DMS 273 treated with DMSO at 0.1 percent for 48 hours (cell line): ENCODE results near the gene COL15A1.
"Not testable (repeated sequence)": the region's sequence is repeated elsewhere in the genome, so short reads cannot be mapped to it uniquely, and the experiment has no call there.

Experiments
- DNase-seq: peaks from one replicate; lab custom pipeline; 2025; lab: John Stamatoyannopoulos, UW

COL15A1 gene

GRCh38 chr9:99079542-99079941, 135.8 kb downstream of the COL15A1 start:
- DNase-seq: no peak

DNA sequence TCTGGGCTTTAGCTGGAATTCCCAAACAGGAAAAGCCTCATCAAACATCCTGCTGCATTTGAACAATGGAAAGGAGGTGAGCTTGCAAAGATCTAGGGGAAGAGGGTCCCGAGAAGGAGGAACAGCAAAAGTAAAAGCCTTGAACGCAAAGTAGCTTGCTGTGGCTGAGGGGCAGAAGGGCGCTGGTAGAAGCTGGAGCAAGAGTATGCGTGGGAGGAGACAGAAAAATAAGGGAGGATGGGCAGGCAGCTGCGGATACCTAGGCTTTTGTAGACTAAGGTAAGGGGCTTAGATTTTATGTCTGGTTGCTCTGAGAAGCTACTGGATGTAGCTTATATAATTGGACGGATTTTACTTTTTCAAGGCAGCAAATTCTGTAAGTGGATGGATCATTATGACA, 139.3 kb downstream of the COL15A1 start:
- DNase-seq: no peak

GRCh38 chr9:99085949-99086948, 142.5 kb downstream of the COL15A1 start:
- DNase-seq: no peak

DNA sequence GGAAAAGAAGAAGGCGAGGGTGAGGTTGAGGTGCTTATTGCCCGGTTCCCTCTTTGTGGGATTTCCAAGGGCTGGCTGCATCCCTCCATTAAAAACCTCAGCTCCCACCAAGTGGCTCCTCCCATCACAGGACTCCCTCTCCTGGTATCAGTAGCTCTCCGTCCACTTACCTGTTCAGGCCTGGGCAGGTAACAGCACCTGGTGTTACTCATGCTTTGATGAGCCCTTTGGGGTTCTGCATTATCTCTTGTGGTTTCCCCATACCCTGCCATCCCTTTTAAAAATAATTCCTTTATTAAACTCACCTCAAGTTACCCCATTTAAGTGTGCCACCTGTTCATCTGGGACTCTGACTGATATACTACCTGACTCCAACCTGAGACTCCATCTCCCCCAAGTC, 143.8 kb downstream of the COL15A1 start:
- DNase-seq: no peak

DNA sequence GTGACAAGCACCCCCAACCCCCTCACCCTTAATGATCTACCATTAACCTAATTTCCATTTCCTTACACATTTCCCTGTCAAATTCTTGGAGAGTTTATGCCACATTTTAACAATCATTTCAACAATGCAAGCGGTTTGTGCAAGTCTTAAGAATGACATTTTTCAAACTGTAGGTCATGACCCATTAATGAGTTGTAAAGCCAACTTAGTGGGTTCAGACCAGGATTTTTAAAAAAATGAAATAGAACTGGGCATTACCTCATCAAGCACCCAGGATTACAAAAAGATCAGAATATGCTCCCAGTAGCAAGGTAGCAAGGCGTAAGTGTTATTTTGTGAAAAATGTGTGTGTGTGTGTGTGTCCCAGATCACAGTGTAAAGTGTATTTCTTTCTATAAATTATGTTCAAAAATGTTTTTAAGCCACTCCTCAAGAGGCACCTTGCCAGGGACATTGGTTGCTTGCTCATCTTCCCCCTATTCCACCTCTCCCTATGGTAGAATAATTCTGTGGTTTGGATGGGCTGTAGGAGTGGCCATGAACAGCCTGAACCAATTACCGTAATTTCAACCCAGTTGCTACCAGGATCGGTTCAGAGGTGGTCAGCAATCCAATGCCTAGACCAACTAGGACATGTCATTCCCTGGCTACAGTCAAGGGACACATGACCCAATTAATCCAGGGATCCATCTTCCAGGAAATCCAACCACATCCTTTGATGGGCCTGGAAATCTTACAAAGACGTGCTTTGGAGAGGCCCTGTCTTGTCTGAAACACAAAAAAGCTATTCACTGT, 146.8 kb downstream of the COL15A1 start:
- DNase-seq: no peak

DNA sequence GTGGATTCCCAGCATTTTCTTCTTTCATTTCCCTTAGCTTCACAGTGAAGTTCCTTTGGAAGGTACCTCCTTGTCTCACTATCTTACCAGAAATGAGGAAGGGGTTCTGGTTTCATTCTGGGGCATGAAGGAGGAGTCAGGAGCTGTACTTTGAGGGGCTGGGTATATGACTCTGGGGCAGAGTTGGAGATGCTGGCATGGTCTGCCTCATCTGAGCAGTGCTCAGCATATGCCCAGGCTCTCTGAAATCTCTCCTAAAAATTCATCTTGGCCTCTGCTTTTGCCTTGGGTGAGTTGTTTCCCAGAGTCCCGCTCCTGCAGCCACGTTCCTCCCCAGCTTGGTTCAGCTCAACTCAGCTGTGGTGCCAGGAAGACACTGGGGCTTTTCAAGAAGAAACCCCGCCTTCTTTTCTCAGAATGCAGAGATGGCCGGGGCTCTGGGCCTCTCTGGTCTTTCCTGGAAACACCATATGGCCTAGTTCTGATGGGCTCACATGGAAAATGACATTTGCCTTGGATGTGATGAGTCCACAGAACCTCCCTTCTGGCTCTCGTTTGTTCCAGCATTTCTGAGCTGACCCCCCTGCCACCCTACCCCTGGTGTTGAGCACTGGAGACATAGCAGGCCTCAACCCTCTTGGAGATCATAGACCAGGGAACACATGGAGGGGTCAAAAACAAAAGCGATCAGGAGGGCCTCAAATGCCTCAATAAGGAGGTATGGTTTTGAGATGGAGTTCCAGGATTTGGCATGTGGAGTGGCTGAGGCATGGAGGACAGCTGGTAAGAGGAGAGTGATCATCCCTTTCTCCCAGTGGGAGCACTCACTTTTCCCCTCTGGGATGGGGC, 149.2 kb downstream of the COL15A1 start:
- no peak for DNase-seq

- no peak for DNase-seq
Measured at GRCh38 chr9:99093492-99093791, 149.7 kb downstream of the COL15A1 start.

- no peak for DNase-seq
Measured at GRCh38 chr9:99095565-99095964, 151.9 kb downstream of the COL15A1 start.

- DNase-seq: no peak
Measured at GRCh38 chr9:99096409-99096808, 152.7 kb downstream of the COL15A1 start.

DNA sequence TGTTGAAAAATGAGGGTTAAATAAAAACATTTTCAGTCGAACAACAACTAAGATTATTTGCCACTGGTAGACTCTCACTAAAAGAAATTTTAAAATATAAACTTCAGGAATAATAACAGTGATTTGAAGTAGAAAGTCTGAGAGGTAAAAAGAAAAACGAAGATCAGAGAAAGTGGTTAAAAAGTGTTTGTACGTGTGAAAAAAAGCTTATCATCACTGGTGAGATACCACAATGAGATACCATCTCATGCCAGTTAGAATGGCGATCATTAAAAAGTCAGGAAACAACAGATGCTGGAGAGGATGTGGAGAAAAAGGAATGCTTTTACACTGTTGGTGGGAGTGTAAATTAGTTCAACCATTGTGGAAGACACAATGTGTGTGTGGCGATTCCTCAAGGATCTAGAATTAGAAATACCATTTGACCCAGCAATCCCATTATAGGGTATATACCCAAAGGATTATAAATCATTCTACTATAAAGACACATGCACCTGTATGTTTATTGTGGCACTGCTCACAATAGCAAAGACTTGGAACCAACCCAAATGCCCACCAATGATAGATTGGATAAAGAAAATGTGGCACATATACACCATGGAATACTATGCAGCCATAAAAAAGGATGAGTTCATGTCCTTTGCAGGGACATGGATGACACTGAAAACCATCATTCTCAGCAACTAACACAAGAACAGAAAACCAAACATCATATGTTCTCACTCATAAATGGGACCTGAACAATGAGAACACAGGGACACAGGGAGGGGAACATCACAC, 156.3 kb downstream of the COL15A1 start:
- not testable (repeated sequence) for DNase-seq

- no peak for DNase-seq
Measured at GRCh38 chr9:99101271-99101670, 157.6 kb downstream of the COL15A1 start.

- no peak for DNase-seq
Measured at GRCh38 chr9:99101812-99102211, 158.1 kb downstream of the COL15A1 start.

DNA sequence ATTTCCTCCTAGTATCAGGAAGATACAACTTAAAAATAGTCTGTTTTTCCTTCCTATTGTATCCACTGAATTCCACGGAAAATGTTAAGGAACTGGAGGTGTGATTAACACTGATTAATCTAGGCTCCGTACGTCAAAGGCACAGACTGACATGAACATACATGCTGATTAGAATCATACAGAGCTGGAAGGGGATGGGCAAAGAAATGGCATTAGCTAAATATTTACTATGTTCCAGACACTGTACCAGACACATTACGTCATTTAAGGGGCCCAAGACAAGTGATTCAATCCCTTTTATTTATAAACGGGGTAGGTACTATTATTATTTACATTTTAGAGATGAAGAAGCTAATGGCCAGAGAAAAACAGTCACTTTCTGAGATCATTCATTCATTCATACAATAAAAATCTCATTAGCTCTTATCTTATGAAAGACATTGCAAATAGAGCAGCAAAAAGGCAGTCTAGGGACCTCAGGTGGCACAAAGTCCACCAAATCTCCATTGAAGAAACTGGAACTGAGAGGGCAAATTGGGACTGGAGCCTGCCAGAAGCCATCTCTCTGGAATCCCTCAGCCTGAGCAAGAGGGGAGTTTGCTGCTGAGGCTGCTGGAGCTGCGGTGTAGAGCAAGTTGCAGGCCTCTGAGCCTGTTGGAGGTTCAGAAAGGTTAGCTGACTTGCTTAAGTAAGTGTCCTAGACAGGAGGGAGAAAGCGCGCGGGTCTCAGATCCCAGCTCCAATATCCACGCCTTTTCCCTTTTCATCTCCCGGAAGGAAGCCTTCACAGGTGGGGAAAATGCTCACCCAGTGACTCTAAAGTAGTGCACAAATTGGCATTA, 159.6 kb downstream of the COL15A1 start:
- no peak for DNase-seq

DNA sequence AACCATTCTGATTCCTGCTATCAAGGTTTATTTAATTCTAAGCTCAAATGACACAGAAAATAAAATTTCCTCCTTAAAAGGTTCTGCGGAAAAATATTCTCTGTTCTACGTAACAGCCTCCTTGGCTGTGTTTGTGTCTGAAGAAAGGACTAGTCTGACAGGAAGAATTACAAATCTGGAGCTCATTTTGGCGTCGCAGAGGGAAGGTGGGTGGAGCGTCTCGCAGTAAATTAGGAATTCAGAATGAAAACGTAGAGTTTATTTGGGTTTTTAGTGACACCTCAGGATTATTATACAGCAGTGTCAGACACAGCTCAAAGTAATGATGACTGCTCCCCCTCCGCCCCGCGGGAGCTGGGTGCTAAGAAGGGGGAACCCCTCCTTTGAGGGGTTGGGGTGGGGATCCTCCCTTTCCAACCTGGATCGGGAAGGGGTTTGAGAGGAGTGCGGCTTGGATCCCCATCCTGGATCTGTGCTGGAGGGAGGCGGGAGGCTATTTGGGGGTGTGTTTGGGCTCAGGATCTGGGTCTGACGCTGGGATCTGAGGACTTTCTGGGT, 160.3 kb downstream of the COL15A1 start:
- no peak for DNase-seq

DNA sequence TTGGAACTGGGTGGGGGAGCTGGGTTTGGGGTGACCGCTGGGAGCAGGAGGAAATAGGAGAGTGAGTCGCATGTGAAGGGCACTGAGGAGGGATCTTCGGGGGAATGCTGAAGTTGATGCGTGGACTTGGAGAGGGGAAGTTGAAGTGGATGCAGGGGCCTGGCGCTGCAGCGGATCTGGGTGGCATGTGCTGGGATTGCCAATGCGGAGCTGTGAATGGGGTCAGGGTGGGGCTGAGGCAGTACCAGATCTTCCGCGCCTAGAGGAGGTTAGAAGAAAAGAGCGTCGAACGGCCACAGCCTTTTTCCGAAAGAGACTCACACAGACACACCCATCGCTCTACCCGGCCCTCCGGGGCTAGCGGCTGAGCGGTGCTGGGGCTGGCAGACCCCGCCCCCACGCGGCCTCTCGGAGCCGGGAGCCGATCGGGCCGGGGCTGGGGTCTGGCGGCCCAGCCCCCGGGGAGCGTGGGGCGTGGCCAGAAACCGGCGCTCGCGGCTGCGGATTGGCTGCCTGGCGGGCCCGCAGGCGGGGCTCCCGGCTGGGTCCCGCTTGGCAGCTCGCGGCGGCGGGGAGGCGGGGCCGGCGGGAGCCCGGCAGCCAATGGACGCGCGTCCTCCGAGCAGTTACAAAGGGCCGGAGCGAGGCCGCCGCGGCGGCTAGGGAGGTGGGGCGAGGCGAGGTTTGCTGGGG, 160.9 kb downstream of the COL15A1 start, which contains the start of gene TGFBR1:
Gene TGFBR1 (plus strand): TSS at position 655 of the 693 bp plus-strand sequence. CDS start 93 bp downstream, outside the sequence.
- DNase-seq: peak; percentile 64

GRCh38 chr9:99105152-99106043, 161.7 kb downstream of the COL15A1 start:
- no peak for DNase-seq

- DNase-seq: no peak
Measured at GRCh38 chr9:99106044-99106375, 162.3 kb downstream of the COL15A1 start.

- DNase-seq: no peak
Measured at GRCh38 chr9:99107421-99107820, 163.7 kb downstream of the COL15A1 start.
